Measurements from ENCODE around the gene FHIT. TPM values are rescaled to one million over a fixed set of nuclear protein-coding genes. Genes with fewer than 3 reads are reported as not detected.

FHIT gene
- total RNA-seq, 1 experiment from 2014 or later, result 9.8 TPM

GRCh38 chr3:59733041-59733809 lies 1518.0 kb downstream of the FHIT start:
- Histone ChIP-seq H3K27ac (no peak overlapping the region), H3K36me3 (ENCODE audit: low read depth) (no peaks in the 10 kb centered on the region), H3K4me2 (no peak overlapping the region), H2AFZ (no peak overlapping the region), H3K9me2 (ENCODE audit: insufficient read depth) (no peaks in the 10 kb centered on the region), H3K4me1 (replicated peaks; ENCODE audit: insufficient read depth) (no peaks in the 10 kb centered on the region), H3F3A (ENCODE audit: insufficient read depth, low read depth) (no peaks in the 10 kb centered on the region), H3K79me2 (ENCODE audit: low read depth) (no peaks in the 10 kb centered on the region), H3K4me3 (no peak overlapping the region), H3K27me3 (ENCODE audit: insufficient read depth, low read depth) (peaks cover 6% of the 10 kb centered on the region; the same call in 1 of the 2 replicates), H3K9me3 (ENCODE audit: insufficient read depth, low read depth) (no peaks in the 10 kb centered on the region), H4K20me1 (ENCODE audit: insufficient read depth) (no peaks in the 10 kb centered on the region)
- intact Hi-C loops (cut with micrococcal nuclease; ENCODE audit: unreplicated experiment), result no loop called here
- CTCF ChIA-PET, result no interaction called here
- BruUV-seq (replicated peaks), result no TSS peak
- no peak for DNase-seq
- POLR2A ChIA-PET (ENCODE audit: unreplicated experiment), result interaction anchor here (0.5 kb wide), 1 partner anchor 88 kb away, joined by 3 read pairs; no protein-coding TSS in a partner anchor
- TF ChIP-seq, protein P1, sequence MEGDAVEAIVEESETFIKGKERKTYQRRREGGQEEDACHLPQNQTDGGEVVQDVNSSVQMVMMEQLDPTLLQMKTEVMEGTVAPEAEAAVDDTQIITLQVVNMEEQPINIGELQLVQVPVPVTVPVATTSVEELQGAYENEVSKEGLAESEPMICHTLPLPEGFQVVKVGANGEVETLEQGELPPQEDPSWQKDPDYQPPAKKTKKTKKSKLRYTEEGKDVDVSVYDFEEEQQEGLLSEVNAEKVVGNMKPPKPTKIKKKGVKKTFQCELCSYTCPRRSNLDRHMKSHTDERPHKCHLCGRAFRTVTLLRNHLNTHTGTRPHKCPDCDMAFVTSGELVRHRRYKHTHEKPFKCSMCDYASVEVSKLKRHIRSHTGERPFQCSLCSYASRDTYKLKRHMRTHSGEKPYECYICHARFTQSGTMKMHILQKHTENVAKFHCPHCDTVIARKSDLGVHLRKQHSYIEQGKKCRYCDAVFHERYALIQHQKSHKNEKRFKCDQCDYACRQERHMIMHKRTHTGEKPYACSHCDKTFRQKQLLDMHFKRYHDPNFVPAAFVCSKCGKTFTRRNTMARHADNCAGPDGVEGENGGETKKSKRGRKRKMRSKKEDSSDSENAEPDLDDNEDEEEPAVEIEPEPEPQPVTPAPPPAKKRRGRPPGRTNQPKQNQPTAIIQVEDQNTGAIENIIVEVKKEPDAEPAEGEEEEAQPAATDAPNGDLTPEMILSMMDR (conservative IDR thresholded peaks at IDR 0.05), result no peak
- no peak for TF ChIP-seq EZH2 (IDR thresholded peaks at IDR 0.05; ENCODE audit: low read depth)

DNA sequence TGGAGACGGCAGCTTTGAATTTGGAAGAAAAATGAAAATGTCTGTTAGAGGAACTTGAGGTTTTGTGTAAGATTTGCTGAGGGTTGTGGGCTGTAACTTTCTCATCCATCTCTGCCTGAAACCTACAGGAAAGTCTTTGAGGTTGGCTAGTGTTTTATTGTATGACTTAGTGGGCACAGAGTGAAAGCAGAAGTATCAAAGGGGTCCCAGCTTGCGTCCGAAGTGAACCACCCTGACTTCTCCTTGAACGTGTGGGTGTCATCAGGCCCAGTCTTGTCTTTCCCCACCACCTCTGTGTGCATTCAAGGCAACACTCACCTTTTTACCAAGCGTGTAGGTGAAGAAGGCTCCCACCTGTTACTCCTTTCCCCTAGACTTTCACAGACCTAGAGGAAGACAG lies 1519.3 kb downstream of the FHIT start:
- H4K20me1 ChIP-seq (ENCODE audit: insufficient read depth), result no peaks in the 10 kb centered on the region
- no peaks in the 10 kb centered on the region for H3K9me2 ChIP-seq (ENCODE audit: insufficient read depth)
- CTCF ChIA-PET, result no interaction called here
- no peaks in the 10 kb centered on the region for H3K79me2 ChIP-seq (ENCODE audit: low read depth)
- DNase-seq, result no peak
- H3K4me2 ChIP-seq, result no peak overlapping the region
- H3K36me3 ChIP-seq (ENCODE audit: low read depth), result no peaks in the 10 kb centered on the region
- intact Hi-C loops (cut with micrococcal nuclease; ENCODE audit: unreplicated experiment), result no loop called here
- no TSS peak for BruUV-seq (replicated peaks)
- no peaks in the 10 kb centered on the region for H3K9me3 ChIP-seq (ENCODE audit: insufficient read depth, low read depth)
- H3K27ac ChIP-seq, result no peak overlapping the region
- POLR2A ChIA-PET (ENCODE audit: unreplicated experiment), result no interaction called here
- H3K27me3 ChIP-seq (ENCODE audit: insufficient read depth, low read depth), result peaks cover 6% of the 10 kb centered on the region; the same call in 1 of the 2 replicates
- no peaks in the 10 kb centered on the region for H3F3A ChIP-seq (ENCODE audit: insufficient read depth, low read depth)
- H2AFZ ChIP-seq, result no peak overlapping the region
- TF ChIP-seq, protein P1 (conservative IDR thresholded peaks at IDR 0.05), result no peak
- TF ChIP-seq EZH2 (IDR thresholded peaks at IDR 0.05; ENCODE audit: low read depth), result no peak
- H3K4me3 ChIP-seq, result no peak overlapping the region
- H3K4me1 ChIP-seq (replicated peaks; ENCODE audit: insufficient read depth), result no peaks in the 10 kb centered on the region

GRCh38 chr3:59730591-59730990 lies 1520.7 kb downstream of the FHIT start:
- no peak for DNase-seq
- intact Hi-C loops (cut with micrococcal nuclease; ENCODE audit: unreplicated experiment), result no loop called here
- H3K4me2 ChIP-seq, result no peak overlapping the region
- no peaks in the 10 kb centered on the region for H3K4me1 ChIP-seq (replicated peaks; ENCODE audit: insufficient read depth)
- BruUV-seq (replicated peaks), result no TSS peak
- TF ChIP-seq, protein P1 (conservative IDR thresholded peaks at IDR 0.05), result no peak
- TF ChIP-seq EZH2 (IDR thresholded peaks at IDR 0.05; ENCODE audit: low read depth), result no peak
- peaks cover 6% of the 10 kb centered on the region; the same call in 1 of the 2 replicates for H3K27me3 ChIP-seq (ENCODE audit: insufficient read depth, low read depth)
- no peak overlapping the region for H2AFZ ChIP-seq
- H3K27ac ChIP-seq, result no peak overlapping the region
- no peaks in the 10 kb centered on the region for H4K20me1 ChIP-seq (ENCODE audit: insufficient read depth)
- H3K9me3 ChIP-seq (ENCODE audit: insufficient read depth, low read depth), result no peaks in the 10 kb centered on the region
- H3K4me3 ChIP-seq, result no peak overlapping the region
- no peaks in the 10 kb centered on the region for H3K79me2 ChIP-seq (ENCODE audit: low read depth)
- no peaks in the 10 kb centered on the region for H3K36me3 ChIP-seq (ENCODE audit: low read depth)
- ChIA-PET POLR2A (ENCODE audit: unreplicated experiment) (no interaction called here), CTCF (no interaction called here)
- no peaks in the 10 kb centered on the region for H3F3A ChIP-seq (ENCODE audit: insufficient read depth, low read depth)
- no peaks in the 10 kb centered on the region for H3K9me2 ChIP-seq (ENCODE audit: insufficient read depth)

Data from PC-9 (cell line).